DOHH2 (cell line): ENCODE results near the gene MBD4.
"Not testable (repeated sequence)": the region's sequence is repeated elsewhere in the genome, so short reads cannot be mapped to it uniquely, and the experiment has no call there.

Experiments used
- H3F3A ChIP-seq: fragments of 200-600 bp; sonication (generic), shearing (Covaris generic); 2 replicates; pipeline ENCODE4 v1.6.0; 2016; ENCODE audit warnings: antibody characterized with exemption, mild to moderate bottlenecking; ENCODE audit not compliant: control insufficient read depth, insufficient read depth
- H3K27ac ChIP-seq: fragments of 200-600 bp; sonication (generic); 2 replicates; pipeline ENCODE4 v1.5.1; 2014; ENCODE audit warnings: low read depth, mild to moderate bottlenecking, low read length, moderate library complexity
- H3K27me3 ChIP-seq: fragments of 200-600 bp; sonication (generic); 2 replicates; pipeline ENCODE4 v1.6.1; 2014; ENCODE audit warnings: mild to moderate bottlenecking, low read length, mixed read lengths; ENCODE audit not compliant: control insufficient read depth
- H3K36me3 ChIP-seq: fragments of 200-600 bp; sonication (generic); 2 replicates; pipeline ENCODE4 v1.6.1; 2014; ENCODE audit warnings: mild to moderate bottlenecking, low read length, moderate library complexity, mixed read lengths; ENCODE audit not compliant: control insufficient read depth
- H3K4me1 ChIP-seq: fragments of 200-600 bp; sonication (generic); 2 replicates; pipeline ENCODE4 v1.6.1; 2014; ENCODE audit warnings: mild to moderate bottlenecking, low read length, mixed read lengths; ENCODE audit not compliant: control insufficient read depth
- H3K4me2 ChIP-seq: fragments of 200-600 bp; sonication (generic); 2 replicates; pipeline ENCODE4 v1.6.0; 2014; ENCODE audit warnings: mild to moderate bottlenecking, low read length, moderate library complexity
- H3K4me3 ChIP-seq: fragments of 200-600 bp; sonication (generic); 2 replicates; pipeline ENCODE4 v1.5.1; 2014; ENCODE audit warnings: mild to moderate bottlenecking, low read length, mixed read lengths
- H3K79me2 ChIP-seq: fragments of 200-600 bp; sonication (generic); 2 replicates; pipeline ENCODE4 v1.6.1; 2014; ENCODE audit warnings: mild to moderate bottlenecking, low read length, mixed read lengths; ENCODE audit not compliant: control insufficient read depth
- H3K9me2 ChIP-seq: fragments of 200-600 bp; sonication (generic); replicated peaks from 2 replicates; pipeline ENCODE4 v1.6.1; 2014; ENCODE audit warnings: mild to moderate bottlenecking, low read length, mixed read lengths; ENCODE audit not compliant: control insufficient read depth
- H3K9me3 ChIP-seq: fragments of 200-600 bp; sonication (generic); 2 replicates; pipeline ENCODE4 v1.6.1; 2014; ENCODE audit warnings: antibody characterized with exemption, low read length, mixed read lengths; ENCODE audit not compliant: control insufficient read depth, insufficient read depth
- H4K20me1 ChIP-seq: fragments of 200-600 bp; sonication (generic); 2 replicates; pipeline ENCODE4 v1.6.0; 2014; ENCODE audit warnings: low read depth, mild to moderate bottlenecking, antibody characterized with exemption, low read length, moderate library complexity; ENCODE audit not compliant: control insufficient read depth, insufficient read depth
- EZH2phosphoT487 ChIP-seq: fragments of 200-600 bp; sonication (generic); IDR thresholded peaks from 2 replicates; pipeline ENCODE4 v1.6.1; 2017; ENCODE audit warnings: borderline replicate concordance, mild to moderate bottlenecking, antibody characterized with exemption, low read length, moderate library complexity, mixed read lengths
- TF ChIP-seq, protein P1 (sequence below): fragments of 200-600 bp; sonication (generic); IDR thresholded peaks from one replicate; pipeline ENCODE4 v1.5.1; 2014; ENCODE audit warnings: antibody characterized with exemption, mild to moderate bottlenecking, low read depth, low read length; ENCODE audit not compliant: poor library complexity, severe bottlenecking

Gene MBD4

DNA sequence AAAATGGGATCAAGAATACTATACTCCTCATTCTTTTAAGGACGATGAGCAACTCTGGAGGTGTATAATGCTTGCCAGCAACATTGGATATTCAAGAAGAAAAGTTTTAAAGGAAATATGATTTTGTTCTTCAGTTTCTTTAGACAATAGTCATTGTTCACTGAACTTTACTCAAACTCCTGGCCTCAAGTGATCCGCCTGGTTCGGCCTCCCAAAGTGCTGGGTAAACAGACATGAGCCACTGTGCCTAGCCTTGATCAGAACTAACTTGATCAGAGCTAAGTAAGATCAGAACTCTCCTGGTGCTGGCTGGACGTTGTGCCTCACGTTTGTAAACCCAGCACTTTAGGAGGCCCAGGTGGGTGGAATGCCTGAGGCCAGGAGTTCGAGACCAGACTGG, 23.9 kb downstream of the MBD4 start:
- H3K4me2 ChIP-seq = no peak overlapping the region
- no peaks in the 10 kb centered on the region for H3K9me3 ChIP-seq
- no peaks in the 10 kb centered on the region for H3K79me2 ChIP-seq
- H4K20me1 ChIP-seq = no peaks in the 10 kb centered on the region
- peaks cover 47% of the 10 kb centered on the region for H3K4me1 ChIP-seq
- no peak overlapping the region for H3K4me3 ChIP-seq
- 0 out of 2 replicates have a peak, but pooled peaks cover 3% of the 10 kb centered on the region for H3F3A ChIP-seq
- TF ChIP-seq EZH2phosphoT487 = no peak
- TF ChIP-seq, protein P1, sequence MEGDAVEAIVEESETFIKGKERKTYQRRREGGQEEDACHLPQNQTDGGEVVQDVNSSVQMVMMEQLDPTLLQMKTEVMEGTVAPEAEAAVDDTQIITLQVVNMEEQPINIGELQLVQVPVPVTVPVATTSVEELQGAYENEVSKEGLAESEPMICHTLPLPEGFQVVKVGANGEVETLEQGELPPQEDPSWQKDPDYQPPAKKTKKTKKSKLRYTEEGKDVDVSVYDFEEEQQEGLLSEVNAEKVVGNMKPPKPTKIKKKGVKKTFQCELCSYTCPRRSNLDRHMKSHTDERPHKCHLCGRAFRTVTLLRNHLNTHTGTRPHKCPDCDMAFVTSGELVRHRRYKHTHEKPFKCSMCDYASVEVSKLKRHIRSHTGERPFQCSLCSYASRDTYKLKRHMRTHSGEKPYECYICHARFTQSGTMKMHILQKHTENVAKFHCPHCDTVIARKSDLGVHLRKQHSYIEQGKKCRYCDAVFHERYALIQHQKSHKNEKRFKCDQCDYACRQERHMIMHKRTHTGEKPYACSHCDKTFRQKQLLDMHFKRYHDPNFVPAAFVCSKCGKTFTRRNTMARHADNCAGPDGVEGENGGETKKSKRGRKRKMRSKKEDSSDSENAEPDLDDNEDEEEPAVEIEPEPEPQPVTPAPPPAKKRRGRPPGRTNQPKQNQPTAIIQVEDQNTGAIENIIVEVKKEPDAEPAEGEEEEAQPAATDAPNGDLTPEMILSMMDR = no peak
- H3K9me2 ChIP-seq = no peaks in the 10 kb centered on the region
- no peaks in the 10 kb centered on the region for H3K27me3 ChIP-seq
- no peaks in the 10 kb centered on the region for H3K36me3 ChIP-seq
- no peak overlapping the region for H3K27ac ChIP-seq

DNA sequence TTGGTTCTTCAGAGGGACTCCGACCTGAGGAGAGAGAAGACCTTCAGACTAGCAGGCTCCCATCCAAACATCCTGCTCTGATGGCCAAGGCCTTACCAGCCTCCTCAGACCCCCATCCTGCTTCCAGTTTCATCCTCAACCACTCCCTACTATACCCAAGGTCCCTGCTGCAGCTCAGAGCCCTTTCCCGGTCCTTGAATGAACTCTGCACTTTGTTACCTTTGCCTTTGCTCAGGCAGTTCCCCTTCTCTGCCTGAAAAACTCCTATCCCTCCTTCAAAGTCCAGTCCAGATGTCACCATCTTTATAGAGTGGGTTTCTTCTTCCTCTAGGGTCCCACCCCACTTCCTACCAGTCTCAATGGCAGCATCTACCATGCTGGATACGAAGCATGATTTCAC, 24.4 kb downstream of the MBD4 start:
- no peak overlapping the region for H3K4me3 ChIP-seq
- no peaks in the 10 kb centered on the region for H3K27me3 ChIP-seq
- peaks cover 47% of the 10 kb centered on the region for H3K4me1 ChIP-seq
- 0 out of 2 replicates have a peak, but pooled peaks cover 3% of the 10 kb centered on the region for H3F3A ChIP-seq
- no peaks in the 10 kb centered on the region for H3K79me2 ChIP-seq
- H4K20me1 ChIP-seq = no peaks in the 10 kb centered on the region
- H3K4me2 ChIP-seq = no peak overlapping the region
- H3K9me2 ChIP-seq = no peaks in the 10 kb centered on the region
- H3K9me3 ChIP-seq = no peaks in the 10 kb centered on the region
- no peak overlapping the region for H3K27ac ChIP-seq
- TF ChIP-seq, protein P1 = no peak
- no peak for TF ChIP-seq EZH2phosphoT487
- no peaks in the 10 kb centered on the region for H3K36me3 ChIP-seq

DNA sequence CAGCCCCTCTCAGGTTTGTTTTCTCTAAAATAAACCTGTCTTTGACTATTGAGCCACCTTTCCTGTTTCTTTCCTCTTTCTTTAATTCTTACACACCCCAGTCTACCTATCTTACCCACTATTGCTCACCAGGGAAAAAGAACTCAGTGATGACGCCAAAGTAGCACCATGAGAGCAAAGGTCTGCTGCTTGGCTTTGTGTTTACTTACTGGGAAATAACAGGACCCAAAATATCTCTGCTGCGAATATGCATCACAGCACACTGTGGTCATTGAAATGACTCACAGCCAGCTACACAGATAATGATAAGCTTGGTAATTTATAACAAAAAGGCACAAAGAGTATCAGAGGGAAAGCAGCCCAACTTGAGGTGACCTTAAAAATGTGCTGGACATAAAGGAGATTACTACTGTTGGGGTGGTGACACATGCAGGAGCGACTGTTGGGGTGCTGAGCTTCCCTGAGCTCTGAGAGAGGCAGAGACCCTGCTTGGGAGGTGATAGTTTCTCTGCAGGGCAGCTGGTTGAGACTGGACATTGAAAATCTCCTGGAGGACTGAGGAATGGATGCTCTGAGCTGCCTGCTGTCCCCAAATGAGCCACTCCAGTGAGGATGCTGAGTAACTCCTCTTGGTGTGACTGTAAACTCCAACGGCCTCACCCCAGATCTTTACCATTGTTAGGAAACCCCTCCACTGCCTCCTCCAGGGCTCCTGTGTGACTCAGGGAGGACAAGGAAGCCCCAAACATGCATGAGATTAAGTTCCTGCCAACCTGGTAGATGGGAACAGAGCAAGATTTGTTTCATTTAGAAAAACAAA, 25.9 kb downstream of the MBD4 start:
- Histone ChIP-seq H3K27ac (peak overlapping the region; percentile 53), H3K4me2 (peak overlapping the region; percentile 56), H4K20me1 (no peaks in the 10 kb centered on the region), H3K4me3 (peak overlapping the region; percentile 19), H3K36me3 (no peaks in the 10 kb centered on the region), H3K79me2 (no peaks in the 10 kb centered on the region), H3K27me3 (no peaks in the 10 kb centered on the region), H3K4me1 (peaks cover 61% of the 10 kb centered on the region), H3K9me3 (no peaks in the 10 kb centered on the region), H3F3A (0 out of 2 replicates have a peak, but pooled peaks cover 2% of the 10 kb centered on the region), H3K9me2 (no peaks in the 10 kb centered on the region)
- TF ChIP-seq, protein P1 = no peak
- TF ChIP-seq EZH2phosphoT487 = no peak

DNA sequence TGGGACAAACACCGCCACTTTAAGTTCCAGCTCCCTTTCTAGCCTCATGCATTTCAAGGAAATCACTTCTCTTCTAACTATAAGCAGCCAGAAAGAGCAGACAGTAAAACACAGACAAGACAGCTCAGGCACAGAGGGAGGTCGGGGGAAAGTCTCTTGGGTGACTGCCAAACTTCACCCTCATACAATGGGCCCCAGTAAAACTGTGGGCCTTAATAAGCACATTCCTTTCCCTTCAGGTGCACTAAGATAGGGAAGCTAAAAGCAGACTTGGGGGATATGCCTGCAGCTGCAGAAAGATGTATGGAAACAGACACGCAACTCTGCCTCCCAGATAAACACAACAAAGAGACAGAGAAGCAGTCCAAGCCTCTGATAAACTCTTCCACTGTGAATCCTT, 26.5 kb downstream of the MBD4 start:
- H3F3A ChIP-seq, H3K79me2 ChIP-seq, H3K27me3 ChIP-seq, H3K9me2 ChIP-seq, H4K20me1 ChIP-seq, H3K36me3 ChIP-seq, H3K9me3 ChIP-seq: not testable (repeated sequence)
- peak overlapping the region; percentile 19 for H3K4me3 ChIP-seq
- H3K27ac ChIP-seq = peak overlapping the region; percentile 53
- H3K4me2 ChIP-seq = peak overlapping the region; percentile 56
- peaks cover 68% of the 10 kb centered on the region for H3K4me1 ChIP-seq
